ENCODE results near the gene BEND6.

- TF ChIP-seq EZH2phosphoT487 (IDR thresholded peaks at IDR 0.05; ENCODE audit: borderline replicate concordance, low read depth, low read length) = no peak
- TF ChIP-seq, protein P1, sequence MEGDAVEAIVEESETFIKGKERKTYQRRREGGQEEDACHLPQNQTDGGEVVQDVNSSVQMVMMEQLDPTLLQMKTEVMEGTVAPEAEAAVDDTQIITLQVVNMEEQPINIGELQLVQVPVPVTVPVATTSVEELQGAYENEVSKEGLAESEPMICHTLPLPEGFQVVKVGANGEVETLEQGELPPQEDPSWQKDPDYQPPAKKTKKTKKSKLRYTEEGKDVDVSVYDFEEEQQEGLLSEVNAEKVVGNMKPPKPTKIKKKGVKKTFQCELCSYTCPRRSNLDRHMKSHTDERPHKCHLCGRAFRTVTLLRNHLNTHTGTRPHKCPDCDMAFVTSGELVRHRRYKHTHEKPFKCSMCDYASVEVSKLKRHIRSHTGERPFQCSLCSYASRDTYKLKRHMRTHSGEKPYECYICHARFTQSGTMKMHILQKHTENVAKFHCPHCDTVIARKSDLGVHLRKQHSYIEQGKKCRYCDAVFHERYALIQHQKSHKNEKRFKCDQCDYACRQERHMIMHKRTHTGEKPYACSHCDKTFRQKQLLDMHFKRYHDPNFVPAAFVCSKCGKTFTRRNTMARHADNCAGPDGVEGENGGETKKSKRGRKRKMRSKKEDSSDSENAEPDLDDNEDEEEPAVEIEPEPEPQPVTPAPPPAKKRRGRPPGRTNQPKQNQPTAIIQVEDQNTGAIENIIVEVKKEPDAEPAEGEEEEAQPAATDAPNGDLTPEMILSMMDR (conservative IDR thresholded peaks at IDR 0.05; ENCODE audit: low read length) = no peak
Observed at GRCh38 chr6:56992036-56992435, 37.1 kb downstream of the BEND6 start.

All from OCI-LY7 (cell line).